GM19351 (cell line): Measurements from ENCODE around the gene UNC80.

Experiments used
- ATAC-seq: cut with Tn5 transposase; IDR thresholded peaks from one replicate; pipeline ENCODE4 v1.9.1; 2021; ENCODE audit warnings: mild to moderate bottlenecking, moderate library complexity; ENCODE audit not compliant: unreplicated experiment

Gene UNC80

DNA sequence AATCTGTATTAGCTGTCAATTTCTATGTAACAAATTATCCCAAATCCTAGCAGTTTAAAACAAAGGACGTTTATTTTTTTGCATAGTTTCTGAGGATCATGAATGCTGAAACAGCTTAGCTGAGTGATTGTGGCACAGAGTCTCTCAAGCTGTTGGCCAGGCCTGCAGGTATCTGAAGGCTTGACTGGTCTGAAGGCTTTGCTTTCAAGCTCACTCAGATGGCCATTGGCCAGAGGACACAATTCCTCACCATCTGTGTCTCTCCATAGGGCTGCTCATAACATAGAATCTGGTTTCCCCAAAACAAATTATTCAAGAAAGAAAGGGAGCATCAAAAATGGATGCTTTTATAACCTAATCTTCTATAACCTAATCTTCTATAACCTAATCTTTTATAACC lies 33.7 kb downstream of the UNC80 start:
- no peak for ATAC-seq

DNA sequence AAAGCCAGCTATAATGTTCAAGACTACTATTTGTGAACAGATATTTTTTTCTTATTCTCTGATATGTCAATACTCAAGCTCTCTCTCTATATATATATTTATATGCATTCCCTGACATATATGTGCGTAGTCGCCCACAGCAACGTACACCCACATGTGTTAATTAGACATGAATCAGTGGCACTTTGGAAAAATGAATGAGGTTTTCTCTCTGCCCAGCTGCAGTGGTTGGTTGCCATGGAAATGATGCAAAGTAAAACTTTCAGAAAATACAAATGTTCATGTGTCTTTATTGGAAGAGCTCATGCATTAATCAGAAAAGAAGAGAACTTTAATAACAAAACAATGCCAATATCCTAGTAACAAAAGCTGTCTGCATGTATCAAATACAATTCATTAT lies 34.7 kb downstream of the UNC80 start:
- ATAC-seq = no peak

DNA sequence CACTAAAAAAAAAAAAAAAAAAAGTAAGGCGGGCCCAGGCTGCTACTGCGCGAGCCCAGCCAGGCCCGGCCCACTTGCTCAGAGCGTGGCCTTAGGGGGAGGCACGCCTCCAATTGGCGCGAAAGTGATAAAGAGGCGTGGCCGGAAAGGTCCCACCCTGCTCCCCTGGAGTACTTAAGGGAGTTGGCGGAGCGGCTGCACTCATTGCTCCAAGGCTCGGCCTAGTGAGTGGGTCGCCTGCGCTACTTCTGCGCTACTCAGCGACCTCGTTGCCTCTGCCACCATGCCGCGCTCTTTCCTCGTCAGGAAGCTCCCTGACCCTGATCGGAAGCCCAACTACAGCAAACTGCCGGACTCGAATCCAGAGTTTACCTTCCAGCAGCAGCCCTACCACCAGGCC lies 36.9 kb downstream of the UNC80 start:
- no peak for ATAC-seq

DNA sequence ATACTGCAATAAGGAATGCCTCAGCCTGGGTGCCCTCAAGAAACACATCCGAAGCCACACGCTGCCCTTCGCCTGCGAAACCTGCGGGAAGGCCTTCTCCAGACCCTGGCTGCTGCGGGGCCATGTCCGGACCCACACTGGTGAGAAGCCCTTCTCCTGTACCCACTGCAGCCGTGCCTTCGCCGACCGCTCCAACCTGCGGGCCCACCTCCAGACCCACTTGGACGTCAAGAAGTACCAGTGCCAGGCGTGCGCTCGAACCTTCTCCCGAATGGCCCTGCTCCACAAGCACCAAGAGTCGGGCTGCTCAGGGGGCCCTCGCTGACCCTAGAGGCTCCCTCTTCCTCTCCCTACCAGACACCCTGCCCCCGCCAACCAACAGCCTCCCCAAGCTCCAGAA lies 37.6 kb downstream of the UNC80 start:
- no peak for ATAC-seq

DNA sequence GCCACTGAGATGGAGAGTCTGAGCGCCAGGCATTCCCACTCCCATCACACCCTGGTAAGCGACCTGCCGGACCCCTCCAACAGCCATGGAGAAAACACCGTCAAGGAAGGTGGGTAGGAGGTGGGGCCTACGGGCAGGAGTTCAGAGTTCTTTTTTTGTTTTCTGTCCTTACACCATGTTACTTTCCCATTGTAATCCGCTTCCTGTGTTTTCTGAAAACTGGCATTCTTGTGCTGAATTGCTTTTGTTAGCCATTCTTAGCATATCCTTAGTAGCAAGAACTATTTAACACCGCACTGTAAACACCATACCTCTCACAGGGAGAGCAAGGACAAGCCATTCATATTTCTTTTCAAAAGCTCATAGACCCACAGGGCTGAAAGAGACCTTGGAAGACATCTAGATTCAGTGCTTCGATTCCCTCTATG lies 46.2 kb downstream of the UNC80 start:
- ATAC-seq = no peak

DNA sequence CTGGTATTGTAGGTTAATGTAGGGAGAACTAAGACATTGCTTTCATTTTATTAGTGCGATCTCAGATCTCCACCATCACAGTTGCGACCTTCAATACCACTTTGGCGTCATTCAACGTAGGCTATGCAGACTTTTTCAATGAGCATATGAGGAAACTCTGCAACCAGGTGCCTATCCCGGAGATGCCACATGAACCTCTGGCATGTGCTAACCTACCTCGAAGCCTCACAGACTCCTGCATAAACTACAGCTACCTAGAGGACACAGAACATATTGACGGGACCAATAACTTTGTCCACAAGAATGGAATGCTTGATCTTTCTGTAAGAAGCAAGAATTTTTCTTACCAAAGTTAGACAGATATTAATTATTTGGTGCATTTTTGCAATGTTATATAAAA lies 47.3 kb downstream of the UNC80 start:
- no peak for ATAC-seq

DNA sequence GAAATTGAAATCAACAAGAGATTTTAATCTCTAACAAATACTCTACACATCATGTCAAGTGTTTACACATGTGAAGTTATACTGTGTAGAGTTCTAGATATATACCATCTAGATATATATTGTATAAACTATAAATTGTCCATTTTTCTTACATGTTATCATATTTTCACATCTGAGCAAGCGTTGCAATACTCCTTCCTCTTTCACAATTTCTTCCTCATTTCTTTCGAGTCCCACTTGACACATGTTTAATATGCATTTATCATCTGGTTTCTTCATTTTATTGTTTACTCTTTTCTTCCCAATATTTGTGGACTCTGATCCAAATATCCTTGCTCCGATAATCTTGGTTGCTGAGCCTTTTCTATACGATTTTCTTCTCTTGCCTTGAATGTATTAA lies 50.2 kb downstream of the UNC80 start:
- ATAC-seq = no peak

DNA sequence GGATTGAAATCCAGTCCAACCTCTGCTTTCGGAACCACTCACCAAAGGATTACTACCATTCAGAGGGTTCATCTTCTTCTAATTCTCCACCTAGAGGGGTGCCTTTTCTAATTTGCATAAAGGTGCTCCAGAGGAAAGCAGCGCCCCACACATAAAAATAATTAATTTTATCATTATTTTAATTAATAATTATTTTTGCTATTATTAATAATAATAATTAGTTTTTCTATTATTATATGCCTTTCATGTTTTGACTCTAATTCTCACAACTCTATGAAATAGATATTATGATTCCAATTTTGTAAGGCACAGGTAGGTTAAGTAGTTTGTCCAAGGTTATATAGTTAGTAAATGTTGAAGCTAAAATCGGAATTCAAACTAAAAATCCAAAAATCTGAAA lies 51.9 kb downstream of the UNC80 start:
- ATAC-seq = no peak

DNA sequence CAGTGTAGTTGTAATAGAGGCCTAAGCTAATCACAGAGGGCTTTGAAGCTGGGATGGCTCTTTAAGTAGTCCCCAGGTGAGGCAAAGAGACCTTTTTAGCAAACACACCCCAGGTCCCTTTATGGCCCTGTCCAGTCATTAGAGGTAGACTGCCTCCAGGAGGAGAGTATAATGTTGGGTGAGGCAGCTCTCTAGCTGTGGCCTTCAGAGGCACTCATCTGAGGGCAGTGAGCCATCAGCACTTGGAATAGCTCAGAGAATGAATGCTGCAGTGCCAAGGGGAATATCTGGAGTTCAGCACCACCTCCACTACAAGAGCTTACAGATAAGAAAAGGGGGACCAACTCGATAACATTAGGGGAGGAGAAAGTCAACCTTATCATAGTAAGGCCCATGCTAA lies 52.8 kb downstream of the UNC80 start:
- no peak for ATAC-seq

DNA sequence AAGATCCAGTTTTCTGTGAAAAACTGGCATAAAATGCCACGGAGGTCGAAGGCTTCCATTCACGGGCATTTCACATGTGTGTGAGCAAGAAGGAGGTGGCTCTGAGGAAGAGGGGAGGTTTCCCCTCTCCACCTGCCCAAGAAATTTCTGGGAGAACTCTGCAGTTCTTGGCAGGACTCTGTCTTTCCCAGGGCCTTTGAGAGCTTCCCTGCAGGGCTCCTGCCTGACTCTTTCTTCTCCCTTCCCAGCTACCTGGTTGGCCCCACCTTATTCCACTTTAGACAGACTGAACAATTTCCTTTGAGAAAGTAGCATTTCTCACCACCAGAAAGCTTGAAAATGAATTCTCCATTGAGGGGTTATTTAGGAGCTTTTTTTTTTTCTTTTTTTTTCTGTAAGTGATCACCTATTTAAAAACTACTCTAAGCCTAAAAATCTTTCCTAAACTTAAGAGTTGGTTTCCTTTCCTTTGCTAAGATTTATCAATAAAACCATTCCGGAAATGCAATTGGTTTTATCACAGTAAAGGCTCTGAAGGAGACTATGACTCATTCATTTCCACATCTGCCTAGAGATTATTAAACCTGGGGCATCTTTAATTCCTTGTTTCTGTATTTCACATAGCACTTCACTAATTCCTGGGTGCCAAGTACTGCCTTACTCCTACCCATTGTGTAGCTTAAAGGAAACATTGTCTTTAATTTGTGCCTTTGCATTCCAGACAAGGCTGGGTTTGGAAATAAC lies 59.3 kb downstream of the UNC80 start:
- no peak for ATAC-seq

DNA sequence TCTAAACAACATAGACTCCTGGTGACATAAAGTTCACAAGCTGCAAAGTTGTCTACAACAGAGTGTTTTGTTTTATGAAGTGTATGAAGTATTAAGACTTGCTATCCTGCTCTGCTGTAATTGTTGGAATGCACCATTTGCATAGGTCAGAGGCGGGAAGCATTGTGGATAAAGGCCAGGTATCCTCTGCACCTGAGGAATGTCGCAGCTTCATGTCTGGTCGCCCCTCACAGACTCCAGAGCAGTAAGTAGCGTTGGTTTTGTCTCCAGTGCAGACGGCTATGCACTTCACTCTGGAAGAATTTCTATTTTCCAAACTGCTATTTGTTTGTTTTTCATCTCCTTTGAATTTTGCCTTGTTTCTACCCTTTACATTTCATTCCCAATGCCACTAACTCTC lies 63.1 kb downstream of the UNC80 start:
- ATAC-seq = no peak

DNA sequence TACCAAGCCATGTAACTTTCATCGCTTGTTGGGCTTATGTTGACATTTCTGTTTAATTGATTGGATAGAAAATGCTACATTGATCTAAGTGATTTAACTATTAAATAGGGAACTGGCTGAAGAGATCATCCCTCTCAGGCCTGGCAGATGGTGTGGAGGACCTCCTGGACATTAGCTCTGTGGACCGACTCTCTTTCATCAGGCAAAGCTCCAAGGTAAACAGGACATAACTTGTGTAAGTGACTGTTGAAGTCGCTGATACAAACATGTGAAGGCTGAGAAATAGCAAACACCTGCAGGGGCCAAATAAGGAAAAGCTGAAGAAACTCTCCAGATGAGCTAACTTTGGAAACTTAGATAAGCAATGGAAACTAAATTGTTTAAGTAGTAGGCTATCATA lies 68.8 kb downstream of the UNC80 start:
- no peak for ATAC-seq

DNA sequence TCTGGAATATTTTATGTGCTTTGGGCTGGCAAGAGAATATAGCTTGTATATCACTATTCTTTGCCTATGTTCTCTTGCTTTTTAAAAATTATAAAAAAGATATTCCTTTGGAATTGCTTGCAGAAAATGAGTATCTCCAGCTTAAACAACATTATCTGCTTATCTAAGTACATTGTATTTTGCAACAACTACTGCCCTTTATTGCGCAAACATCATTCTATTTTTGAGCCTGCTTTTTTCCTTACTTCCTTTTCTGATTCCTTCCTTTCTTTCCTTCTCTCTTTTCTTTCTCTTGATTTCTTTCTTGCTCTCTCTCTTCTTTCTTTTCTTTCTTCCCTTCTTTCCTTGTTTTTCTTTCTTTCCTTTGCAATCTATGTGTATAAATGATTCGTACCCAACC lies 74.0 kb downstream of the UNC80 start:
- ATAC-seq = no peak

DNA sequence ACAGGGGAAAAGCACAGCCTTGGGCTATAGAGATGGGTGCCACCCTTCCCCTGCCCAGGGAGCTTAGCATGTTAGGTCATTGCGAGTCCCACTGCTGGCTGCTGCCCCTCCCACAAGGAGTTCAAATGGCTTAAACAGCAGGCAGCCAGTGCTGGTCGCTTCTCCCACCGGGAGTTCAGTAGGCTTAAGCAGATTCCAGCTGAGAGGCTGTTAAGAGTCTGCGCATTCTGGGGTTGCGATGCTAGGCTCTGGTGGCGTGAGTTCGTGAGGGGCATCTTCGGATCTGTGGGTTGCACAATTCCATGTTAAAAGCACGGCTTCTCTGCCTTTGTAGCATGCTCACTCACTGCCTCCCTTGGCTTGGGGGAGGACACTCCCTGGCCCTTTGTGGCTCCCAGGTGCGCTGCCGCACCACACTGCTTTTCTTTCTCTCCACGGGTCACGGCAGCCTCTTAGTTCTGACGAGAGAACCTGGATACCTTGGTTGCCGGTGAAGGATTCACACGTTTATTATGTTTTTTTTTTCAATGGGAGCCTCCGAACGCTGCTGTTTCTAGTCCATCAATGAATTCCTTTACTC lies 93.2 kb downstream of the UNC80 start:
- no peak for ATAC-seq

DNA sequence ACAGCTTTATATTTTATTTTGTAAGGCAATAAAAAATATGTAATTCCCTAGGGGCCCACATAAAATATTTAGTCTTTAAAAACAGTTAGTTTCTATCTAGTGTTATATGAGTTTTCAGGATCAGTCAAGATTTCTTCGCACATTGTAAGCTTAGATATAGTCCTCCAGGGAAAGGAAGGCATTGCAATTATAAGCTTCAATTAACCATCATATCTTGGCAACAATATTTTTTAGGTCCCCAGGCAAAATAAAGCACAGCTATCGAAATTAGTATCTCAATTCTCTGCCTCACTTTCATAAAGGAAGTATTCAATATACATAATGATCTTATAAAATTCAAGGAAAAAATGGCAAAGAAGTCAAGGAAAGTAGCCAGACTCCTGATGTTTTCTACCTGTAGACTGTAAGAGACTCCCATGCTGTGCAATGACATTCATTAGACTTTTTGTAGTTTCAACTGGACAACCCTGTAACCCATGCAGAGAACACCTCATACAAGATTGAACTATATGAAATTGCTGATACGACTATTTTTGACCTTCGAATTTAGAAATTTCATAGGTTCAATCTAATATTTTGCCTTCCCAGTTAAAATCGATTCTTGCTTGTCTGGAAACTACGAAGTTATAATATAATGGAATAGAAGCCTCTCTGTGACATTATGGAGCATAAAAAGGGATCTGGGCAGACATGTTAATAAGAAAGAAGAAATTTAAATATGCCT lies 96.8 kb downstream of the UNC80 start:
- ATAC-seq = no peak

DNA sequence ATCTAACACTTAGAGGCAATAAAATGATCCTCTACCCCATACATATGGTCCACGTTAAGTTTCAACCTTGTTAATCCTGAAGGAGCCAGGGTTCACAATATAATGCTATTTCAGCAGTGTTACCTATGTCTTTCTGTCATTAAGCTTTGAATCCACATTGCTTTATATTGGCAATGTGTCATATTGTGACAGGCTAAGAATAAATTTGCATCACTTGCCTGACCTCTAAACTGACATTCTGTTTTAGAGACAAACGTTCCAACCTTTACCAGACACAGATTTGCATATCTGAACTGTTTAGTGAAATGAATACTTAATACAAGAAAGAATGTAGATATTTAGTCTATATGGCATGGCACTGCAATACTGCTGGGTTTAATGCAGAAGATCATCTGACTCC lies 98.4 kb downstream of the UNC80 start:
- no peak for ATAC-seq

DNA sequence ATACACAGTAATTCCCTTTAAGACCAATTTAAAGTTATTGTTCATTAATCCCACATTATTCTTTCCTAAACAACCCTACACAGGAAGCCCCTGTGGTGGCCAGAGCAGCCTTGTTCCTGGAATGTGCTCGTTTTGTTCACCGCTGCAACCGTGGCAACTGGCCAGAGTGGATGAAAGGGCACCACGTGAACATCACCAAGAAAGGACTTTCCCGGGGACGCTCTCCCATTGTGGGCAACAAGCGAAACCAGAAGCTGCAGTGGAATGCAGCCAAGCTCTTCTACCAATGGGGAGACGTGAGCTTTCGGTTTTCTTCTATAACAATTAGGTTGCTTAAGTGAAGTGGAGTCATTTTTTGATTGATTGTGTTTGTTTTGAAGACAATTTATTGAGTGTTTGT lies 101.0 kb downstream of the UNC80 start:
- no peak for ATAC-seq

DNA sequence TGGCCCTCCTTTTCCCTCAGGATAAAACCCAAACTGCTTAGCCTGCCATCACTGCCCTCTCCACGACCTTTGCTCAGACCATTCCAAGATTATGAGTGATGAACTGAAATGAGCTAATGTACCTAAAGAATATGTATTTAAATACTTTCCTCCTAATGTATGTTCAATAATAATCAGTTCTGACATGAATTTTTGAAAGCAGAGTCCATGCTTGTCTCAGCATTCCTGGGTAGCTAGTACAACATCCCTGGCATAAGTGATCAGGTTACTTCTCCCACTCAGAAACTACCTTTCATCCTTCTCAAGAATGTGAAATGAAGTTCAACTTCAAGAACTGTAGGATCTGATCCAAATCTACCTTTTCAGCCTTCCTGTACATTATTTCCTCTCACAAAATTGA lies 103.6 kb downstream of the UNC80 start:
- ATAC-seq = no peak

DNA sequence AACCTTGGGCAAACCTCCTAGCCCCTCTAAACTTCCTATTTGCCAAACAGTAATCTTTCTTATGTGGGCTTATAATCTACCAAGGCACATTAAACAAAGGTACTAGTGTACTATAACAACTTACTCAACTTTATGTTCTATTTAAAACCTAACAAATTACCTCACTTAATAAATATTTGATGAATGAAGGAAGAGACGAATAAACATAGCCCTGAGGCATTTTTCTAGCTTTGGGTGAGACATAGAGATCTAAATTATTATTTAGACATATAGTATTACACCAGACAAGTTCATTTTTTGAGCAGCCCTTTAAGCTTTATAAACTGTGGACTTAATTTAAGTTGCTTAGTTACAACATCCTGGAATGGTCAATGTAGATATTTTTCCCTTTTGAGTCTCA lies 104.6 kb downstream of the UNC80 start:
- ATAC-seq = no peak

DNA sequence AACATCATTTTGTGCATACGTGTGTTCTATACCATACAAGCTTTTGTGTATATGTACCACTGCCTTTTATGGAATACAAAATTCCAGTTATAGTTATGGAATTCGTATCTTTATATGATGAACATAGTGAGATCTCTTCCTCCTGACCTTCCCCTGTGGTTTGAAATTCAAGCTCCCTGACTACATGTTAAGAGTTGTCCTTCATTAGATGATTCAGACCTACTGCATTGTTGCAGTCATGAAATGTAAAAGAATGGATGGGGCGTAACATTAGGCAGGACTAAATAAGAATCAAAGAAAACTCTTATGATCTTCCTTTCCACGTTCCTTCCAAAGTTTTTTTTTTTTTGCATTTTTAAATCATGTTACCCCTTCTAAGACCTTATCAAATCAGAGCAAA lies 107.1 kb downstream of the UNC80 start:
- ATAC-seq = no peak

DNA sequence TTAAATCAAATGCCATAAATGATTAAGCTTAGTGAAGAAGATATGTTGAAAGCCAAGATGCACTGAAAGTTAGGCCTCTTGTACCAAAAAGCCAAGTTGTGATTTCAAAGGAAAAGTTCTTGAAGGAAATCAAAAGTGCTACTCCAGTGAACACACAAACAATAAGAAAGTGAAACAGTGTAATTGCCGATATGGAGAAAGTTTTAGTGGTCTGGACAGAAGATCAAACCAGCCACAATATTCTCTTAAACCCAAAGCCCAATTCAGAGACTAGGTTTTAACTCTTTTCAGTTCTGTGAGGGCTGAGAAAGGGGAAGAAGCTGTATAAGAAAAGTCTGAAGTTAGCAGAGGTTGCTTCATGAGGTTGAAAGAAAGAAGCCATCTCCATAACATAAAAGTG lies 129.0 kb downstream of the UNC80 start:
- peak; percentile 55 for ATAC-seq

DNA sequence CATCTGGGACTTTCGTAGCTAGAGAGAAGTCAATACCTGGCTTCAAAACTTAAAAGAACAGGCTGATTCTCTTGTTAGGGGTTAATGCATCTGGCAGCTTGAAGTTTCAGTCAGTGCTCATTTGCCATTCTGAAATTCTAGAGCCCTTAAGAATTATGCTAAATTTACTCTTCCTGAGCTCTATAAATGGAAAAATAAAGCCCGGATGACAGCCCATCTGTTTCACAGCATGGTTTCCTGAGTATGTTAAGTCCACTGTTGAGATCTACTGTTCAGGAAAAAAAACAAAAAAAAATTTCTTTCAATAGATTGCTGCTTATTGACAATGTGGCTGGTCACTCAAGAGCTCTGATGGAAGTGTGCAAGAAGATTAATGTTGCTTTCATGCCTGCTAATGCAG lies 129.5 kb downstream of the UNC80 start:
- ATAC-seq = no peak
